Testis (tissue), 2 donors: ENCODE measurements around the gene WNT9B.

Source experiments
- CTCF ChIP-seq, 3 experiments: fragments of 450-650 bp in 2 of 3; fragments of 200-600 bp in 1 of 3; sonication (generic) in 1 of 3; IDR thresholded peaks; one replicate each; pipeline ENCODE4 v1.5.1; 2016 to 2019; ENCODE audit warnings: antibody characterized with exemption in 3 of 3, mild to moderate bottlenecking in 2 of 3, moderate library complexity in 1 of 3
- POLR2A ChIP-seq: fragments of 450-650 bp; IDR thresholded peaks from one replicate; pipeline ENCODE4 v1.6.1; 2017; ENCODE audit warnings: antibody characterized with exemption, mild to moderate bottlenecking, moderate library complexity

GRCh38 chr17:46882666-46883065 is 31.3 kb downstream of the WNT9B start:
- TF ChIP-seq CTCF (IDR thresholded peaks at IDR 0.05) (no peak), POLR2A (no peak)
